HepG2 (cell line): ENCODE results near the gene CDC26. TPM values are rescaled to one million over a fixed set of nuclear protein-coding genes. Genes with fewer than 3 reads are reported as not detected.

ENCODE experiments used
- DR1 ChIP-seq: sonication (generic); formaldehyde crosslinking; IDR thresholded peaks from 2 replicates; pipeline ENCODE4 v1.8.0; 2021; ENCODE audit warnings: mild to moderate bottlenecking, missing genetic modification reagents, inconsistent platforms
- FLYWCH1 ChIP-seq: sonication (generic); formaldehyde crosslinking; IDR thresholded peaks from 2 replicates; pipeline ENCODE4 v1.8.1; 2023; ENCODE audit warnings: mild to moderate bottlenecking, missing genetic modification reagents
- RXRA ChIP-seq: sonication (generic); formaldehyde crosslinking; IDR thresholded peaks from 2 replicates; pipeline ENCODE4 v1.5.1; 2020; ENCODE audit warnings: missing genetic modification reagents
- SP5 ChIP-seq: IDR thresholded peaks from 2 replicates; pipeline ENCODE4 v1.6.1; 2016; ENCODE audit warnings: low read depth, borderline replicate concordance
- SRSF9 ChIP-seq: fragments of 200-400 bp; formaldehyde crosslinking; IDR thresholded peaks from 2 replicates; pipeline ENCODE4 v1.6.1; 2018; ENCODE audit warnings: borderline replicate concordance, mild to moderate bottlenecking, low read depth, low read length; ENCODE audit not compliant: insufficient read depth, poor library complexity, severe bottlenecking
- ZBTB4 ChIP-seq: sonication (generic); formaldehyde crosslinking; IDR thresholded peaks from 2 replicates; pipeline ENCODE4 v1.4.0; 2020; ENCODE audit warnings: missing genetic modification reagents, mild to moderate bottlenecking, borderline replicate concordance
- ZBTB7A ChIP-seq: sonication (generic); formaldehyde crosslinking; IDR thresholded peaks from 2 replicates; pipeline ENCODE4 v1.8.0; 2022; ENCODE audit warnings: mild to moderate bottlenecking, missing genetic modification reagents
- ZFP36 ChIP-seq: fragments of 150-350 bp; IDR thresholded peaks from 2 replicates; pipeline ENCODE4 v1.6.1; 2018; ENCODE audit warnings: borderline replicate concordance, low read length, low read depth; ENCODE audit not compliant: partially characterized antibody
- ZNF331 ChIP-seq: sonication (generic); formaldehyde crosslinking; IDR thresholded peaks from 2 replicates; pipeline ENCODE4 v1.4.0; 2020; ENCODE audit warnings: missing genetic modification reagents
- ZNF567 ChIP-seq: sonication (generic); formaldehyde crosslinking; IDR thresholded peaks from 2 replicates; pipeline ENCODE4 v1.8.1; 2023; ENCODE audit warnings: mild to moderate bottlenecking, missing genetic modification reagents, borderline replicate concordance
- ZNF580 ChIP-seq: IDR thresholded peaks from 2 replicates; pipeline ENCODE4 v1.6.1; 2016; ENCODE audit warnings: low read depth, borderline replicate concordance
- ZNF710 ChIP-seq: sonication (generic); formaldehyde crosslinking; IDR thresholded peaks from 2 replicates; pipeline ENCODE4 v1.5.0; 2020; ENCODE audit warnings: mild to moderate bottlenecking, missing genetic modification reagents, borderline replicate concordance
- ZNF883 ChIP-seq: sonication (generic); formaldehyde crosslinking; IDR thresholded peaks from 2 replicates; pipeline ENCODE4 v1.5.1; 2020; ENCODE audit warnings: mild to moderate bottlenecking, missing genetic modification reagents; ENCODE audit errors: not compliant biosample characterization
- polyA plus RNA-seq, 8 experiments: library from polyadenylated mRNA; depleted of rRNA in 3 of 8; stranded (reverse) in 7 of 8; unstranded in 1 of 8; fragments of >200 nt; fragmentation: Illumina TruSeq in 4 of 8; extraction: Trizol in 4 of 8; gene quantifications; 2 replicates each; pipeline versions ENCODE4 v1.2.1 to v1.2.3, GENCODE V29; 2011 to 2016; ENCODE audit warnings: low read depth in 4 of 8, missing spikeins in 1 of 8, mixed read lengths in 1 of 8; ENCODE audit not compliant: insufficient read depth in 1 of 8
- total RNA-seq, 5 experiments: library from RNA; depleted of rRNA; stranded (reverse); fragments of >200 nt; fragmentation: Illumina TruSeq; extraction: Trizol; gene quantifications; 2 replicates each; pipeline ENCODE4 v1.2.3, GENCODE V29; 2016; ENCODE audit warnings: low read depth in 1 of 5
- TF ChIP-seq, protein P1 (sequence below): sonication (generic); formaldehyde crosslinking; IDR thresholded peaks from 2 replicates; pipeline ENCODE4 v1.4.0; 2020; ENCODE audit warnings: mild to moderate bottlenecking, missing genetic modification reagents
- TF ChIP-seq, protein P2 (sequence below): sonication (generic); formaldehyde crosslinking; IDR thresholded peaks from 2 replicates; pipeline ENCODE4 v1.4.0; 2020; ENCODE audit warnings: mild to moderate bottlenecking, missing genetic modification reagents

The CDC26 gene
- total and polyA plus RNA-seq, 2 of the 13 experiments (the other 11 are each of a cell fraction or from before 2014, with no cell fraction given): 26.6 to 57.9 TPM

- TF ChIP-seq, protein P1, sequence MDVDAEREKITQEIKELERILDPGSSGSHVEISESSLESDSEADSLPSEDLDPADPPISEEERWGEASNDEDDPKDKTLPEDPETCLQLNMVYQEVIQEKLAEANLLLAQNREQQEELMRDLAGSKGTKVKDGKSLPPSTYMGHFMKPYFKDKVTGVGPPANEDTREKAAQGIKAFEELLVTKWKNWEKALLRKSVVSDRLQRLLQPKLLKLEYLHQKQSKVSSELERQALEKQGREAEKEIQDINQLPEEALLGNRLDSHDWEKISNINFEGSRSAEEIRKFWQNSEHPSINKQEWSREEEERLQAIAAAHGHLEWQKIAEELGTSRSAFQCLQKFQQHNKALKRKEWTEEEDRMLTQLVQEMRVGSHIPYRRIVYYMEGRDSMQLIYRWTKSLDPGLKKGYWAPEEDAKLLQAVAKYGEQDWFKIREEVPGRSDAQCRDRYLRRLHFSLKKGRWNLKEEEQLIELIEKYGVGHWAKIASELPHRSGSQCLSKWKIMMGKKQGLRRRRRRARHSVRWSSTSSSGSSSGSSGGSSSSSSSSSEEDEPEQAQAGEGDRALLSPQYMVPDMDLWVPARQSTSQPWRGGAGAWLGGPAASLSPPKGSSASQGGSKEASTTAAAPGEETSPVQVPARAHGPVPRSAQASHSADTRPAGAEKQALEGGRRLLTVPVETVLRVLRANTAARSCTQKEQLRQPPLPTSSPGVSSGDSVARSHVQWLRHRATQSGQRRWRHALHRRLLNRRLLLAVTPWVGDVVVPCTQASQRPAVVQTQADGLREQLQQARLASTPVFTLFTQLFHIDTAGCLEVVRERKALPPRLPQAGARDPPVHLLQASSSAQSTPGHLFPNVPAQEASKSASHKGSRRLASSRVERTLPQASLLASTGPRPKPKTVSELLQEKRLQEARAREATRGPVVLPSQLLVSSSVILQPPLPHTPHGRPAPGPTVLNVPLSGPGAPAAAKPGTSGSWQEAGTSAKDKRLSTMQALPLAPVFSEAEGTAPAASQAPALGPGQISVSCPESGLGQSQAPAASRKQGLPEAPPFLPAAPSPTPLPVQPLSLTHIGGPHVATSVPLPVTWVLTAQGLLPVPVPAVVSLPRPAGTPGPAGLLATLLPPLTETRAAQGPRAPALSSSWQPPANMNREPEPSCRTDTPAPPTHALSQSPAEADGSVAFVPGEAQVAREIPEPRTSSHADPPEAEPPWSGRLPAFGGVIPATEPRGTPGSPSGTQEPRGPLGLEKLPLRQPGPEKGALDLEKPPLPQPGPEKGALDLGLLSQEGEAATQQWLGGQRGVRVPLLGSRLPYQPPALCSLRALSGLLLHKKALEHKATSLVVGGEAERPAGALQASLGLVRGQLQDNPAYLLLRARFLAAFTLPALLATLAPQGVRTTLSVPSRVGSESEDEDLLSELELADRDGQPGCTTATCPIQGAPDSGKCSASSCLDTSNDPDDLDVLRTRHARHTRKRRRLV: no peak
- 0 out of 2 replicates have a peak, but pooled peaks have one; percentile 53 for TF ChIP-seq ZBTB4 (CRISPR knock-in tag)
- TF ChIP-seq RXRA (CRISPR knock-in tag): peak; percentile 90
- no peak for TF ChIP-seq ZFP36
- no peak for TF ChIP-seq FLYWCH1 (CRISPR knock-in tag)
- TF ChIP-seq ZBTB7A (CRISPR knock-in tag): peak; percentile 67; the same call in 1 of the 2 replicates
- TF ChIP-seq SRSF9: no peak
- peak; percentile 61; the same call in 1 of the 2 replicates for TF ChIP-seq SP5 (CRISPR knock-in tag)
- TF ChIP-seq ZNF331 (CRISPR knock-in tag): peak; percentile 44; the same call in 1 of the 2 replicates
- peak; percentile 72; the same call in 1 of the 2 replicates for TF ChIP-seq ZNF580 (CRISPR knock-in tag)
- peak; percentile 52; the same call in 1 of the 2 replicates for TF ChIP-seq ZNF710
- TF ChIP-seq ZNF567 (CRISPR knock-in tag): peak; percentile 87; the same call in 1 of the 2 replicates
- TF ChIP-seq ZNF883 (CRISPR knock-in tag): peak; percentile 67
- TF ChIP-seq, protein P2, sequence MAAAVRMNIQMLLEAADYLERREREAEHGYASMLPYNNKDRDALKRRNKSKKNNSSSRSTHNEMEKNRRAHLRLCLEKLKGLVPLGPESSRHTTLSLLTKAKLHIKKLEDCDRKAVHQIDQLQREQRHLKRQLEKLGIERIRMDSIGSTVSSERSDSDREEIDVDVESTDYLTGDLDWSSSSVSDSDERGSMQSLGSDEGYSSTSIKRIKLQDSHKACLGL: peak; percentile 65
- TF ChIP-seq DR1 (CRISPR knock-in tag): peak; percentile 66; the same call in 1 of the 2 replicates
These were observed at the start of gene CDC26, which contains the start of gene PRPF4 (continued) for GRCh38 chr9:113275157-113276131.
